ENCODE measurements around the gene ZSWIM5.
"Not testable (repeated sequence)": the region's sequence is repeated elsewhere in the genome, so short reads cannot be mapped to it uniquely, and the experiment has no call there.

ZSWIM5 gene

GRCh38 chr1:44999232-44999631 lies 207.2 kb downstream of the ZSWIM5 start:
- no peak for DNase-seq

DNA sequence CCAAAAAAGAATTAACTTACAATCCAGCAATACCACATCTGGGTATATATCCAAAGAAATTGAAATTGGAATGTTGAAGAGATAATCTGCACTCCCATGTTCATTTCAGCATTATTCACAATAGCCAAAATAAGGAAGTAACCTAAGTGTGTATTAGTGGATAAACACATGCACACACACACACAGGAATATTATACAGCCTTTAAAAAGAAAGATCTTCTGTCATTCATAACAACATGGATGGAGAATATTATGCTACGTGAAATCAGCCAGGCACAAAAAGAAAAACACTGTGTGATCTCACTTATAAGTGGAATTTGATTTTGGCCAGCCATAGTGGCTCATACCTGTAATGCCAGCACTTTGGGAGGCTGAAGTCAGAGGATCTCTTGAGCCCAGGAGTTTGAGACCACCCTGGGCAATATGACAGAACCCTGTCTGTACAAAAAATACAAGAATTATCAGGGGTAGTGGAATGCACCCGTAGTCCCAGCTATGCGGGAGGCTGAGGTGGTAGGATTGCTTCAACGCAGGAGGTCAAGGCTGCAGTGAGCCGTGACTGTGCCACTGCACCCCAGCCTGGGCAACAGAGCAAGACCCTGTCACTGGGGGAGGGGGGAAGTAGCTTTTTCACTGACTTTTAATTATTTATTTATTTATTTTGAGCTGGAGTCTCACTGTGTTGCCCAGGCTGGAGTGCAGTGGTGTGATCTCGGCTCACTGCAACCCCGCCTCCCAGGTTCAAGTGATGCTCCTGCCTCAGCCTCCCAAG lies 210.8 kb downstream of the ZSWIM5 start:
- DNase-seq: no peak

GRCh38 chr1:44994309-44994898 lies 212.0 kb downstream of the ZSWIM5 start:
- no peak for DNase-seq

- no peak for DNase-seq
Measured at GRCh38 chr1:44988531-44989156, 217.8 kb downstream of the ZSWIM5 start.

DNA sequence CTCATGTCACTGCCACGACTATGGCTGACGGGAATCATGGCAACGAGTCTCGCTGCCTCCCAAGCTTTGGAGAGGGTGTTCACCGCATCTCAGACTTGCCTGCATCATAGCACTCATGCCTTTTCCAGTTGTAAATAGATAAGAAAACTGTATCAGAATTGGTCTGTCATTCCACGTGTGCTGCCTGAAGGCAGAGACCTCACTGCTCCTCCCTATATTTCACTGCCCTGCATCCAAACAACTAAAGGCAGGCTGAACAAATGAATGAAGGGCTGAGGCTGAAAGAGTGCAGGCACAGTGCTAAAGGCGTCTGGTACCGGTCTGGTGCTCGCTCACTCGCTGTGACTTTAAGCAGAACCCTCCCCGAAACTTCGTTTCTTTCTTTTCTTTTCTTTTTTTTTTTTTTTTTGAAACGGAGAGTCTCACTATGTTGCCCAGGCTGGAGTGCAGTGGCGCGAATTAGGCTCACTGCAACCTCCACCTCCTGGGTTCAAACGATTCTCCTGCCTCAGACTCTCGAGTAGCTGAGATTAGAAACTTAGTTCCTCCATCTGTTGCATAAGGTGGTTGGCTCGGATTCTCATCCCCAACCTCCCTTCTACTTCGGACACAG lies 220.6 kb downstream of the ZSWIM5 start:
- no peak for DNase-seq

DNA sequence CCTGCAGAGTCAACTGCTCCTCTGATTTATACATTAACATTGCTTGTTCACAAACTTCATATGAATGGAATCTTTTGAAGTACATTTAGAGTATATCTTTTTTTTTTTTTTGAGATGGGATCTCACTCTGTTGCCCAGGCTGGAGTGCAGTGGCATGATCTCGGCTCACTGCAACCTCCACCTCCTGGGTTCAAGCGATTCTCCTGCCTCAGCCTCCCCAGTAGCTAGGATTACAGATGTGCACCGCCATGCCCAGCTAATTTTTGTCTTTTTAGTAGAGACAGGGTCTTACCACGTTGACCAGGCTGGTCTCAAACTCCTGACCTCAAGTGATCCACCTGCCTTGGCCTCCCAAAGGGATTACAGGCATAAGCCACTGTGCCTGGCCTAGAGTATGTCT lies 229.0 kb downstream of the ZSWIM5 start:
- DNase-seq: not testable (repeated sequence)

- no peak for DNase-seq
Measured at GRCh38 chr1:44976252-44976651, 230.2 kb downstream of the ZSWIM5 start.

DNA sequence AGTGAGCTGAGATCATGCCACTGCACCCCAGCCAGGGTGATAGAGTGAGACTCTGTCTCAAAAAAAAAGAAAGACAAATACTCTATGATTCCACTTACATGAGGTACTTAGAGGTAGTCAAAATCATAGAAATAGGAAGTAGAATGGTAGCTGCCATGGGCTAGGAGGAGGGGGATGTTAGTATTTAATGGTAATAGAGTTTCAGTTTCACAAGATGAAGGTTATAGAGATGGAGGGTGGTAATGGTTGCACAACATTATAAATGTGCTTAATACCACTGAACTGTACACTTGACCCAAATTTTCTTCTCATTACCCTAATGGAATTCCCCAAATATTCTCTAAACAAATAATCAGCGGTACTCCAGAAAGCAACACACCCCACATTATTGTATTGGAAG lies 232.8 kb downstream of the ZSWIM5 start:
- no peak for DNase-seq

GRCh38 chr1:44970317-44970716 lies 236.1 kb downstream of the ZSWIM5 start:
- DNase-seq: no peak

All from NCI-H1092 (cell line).